Activated CD4-positive, CD25-positive, alpha-beta regulatory T cell (primary cell): ENCODE results near the gene ACSL3.
"Not testable (repeated sequence)": the region's sequence is repeated elsewhere in the genome, so short reads cannot be mapped to it uniquely, and the experiment has no call there.

ENCODE experiments used
- DNase-seq, 4 experiments: peaks; one replicate each; lab custom pipeline; 2025; lab: John Stamatoyannopoulos, UW

The ACSL3 gene

DNA sequence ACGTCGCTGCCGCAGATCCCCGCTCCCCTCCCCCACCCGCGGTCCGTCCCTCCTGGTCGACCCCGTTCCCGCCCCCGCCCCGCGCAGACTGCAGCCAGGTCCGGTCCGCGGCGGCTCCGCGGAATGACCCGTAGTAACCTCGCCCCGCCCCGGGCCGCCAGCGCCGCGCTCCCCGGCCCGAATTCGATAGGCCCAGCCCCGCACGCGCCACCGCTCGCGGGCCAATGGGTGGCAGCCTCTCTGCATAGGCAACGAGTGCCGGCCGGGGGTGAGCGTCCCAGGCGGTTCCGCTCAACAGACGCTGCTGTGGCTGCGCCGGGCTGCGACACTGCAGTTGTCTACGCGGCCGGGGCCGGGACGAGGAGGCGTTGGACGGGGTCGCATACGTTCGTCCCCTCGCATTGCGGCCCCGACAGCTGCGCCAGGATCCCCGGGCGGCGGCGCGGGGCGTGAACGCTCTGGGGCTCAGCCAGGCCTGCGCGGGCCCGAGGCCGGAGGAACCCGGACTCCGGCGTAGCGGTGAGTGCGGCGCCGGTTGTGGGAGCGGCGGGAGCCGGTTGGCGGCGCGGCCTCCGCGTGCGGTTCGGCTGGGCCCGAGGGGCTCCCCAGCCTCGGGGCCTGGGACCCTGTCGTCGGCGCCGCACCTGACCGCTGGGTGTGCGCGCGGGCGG is at the start of gene ACSL3:
Gene ACSL3 (plus strand): TSS at position 297 of the 671 bp plus-strand sequence. CDS start 47,737 bp downstream, outside the sequence.
- peak; percentile 85 to 90 (median 86) for DNase-seq

DNA sequence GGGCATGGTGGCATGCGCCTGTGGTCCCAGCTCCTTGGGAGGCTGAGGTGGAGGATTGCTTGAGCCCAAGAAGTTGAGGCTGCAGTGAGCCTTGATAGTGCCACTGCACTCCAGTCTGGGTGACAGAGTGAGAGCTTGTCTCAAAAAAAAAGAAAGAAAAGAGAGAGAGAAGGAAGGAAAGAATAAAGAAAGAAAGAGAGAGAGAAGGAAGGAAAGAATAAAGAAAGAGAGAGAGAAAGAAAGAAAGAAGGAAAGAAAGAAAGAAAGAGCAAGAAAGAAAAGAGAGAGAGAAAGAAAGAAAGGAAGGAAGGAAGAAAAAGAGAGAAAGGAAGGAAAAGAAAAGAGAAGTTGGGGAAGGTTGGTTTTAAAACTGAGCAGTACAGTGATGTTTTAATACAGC is 49.0 kb upstream of the ACSL3 start:
- no peak for DNase-seq

DNA sequence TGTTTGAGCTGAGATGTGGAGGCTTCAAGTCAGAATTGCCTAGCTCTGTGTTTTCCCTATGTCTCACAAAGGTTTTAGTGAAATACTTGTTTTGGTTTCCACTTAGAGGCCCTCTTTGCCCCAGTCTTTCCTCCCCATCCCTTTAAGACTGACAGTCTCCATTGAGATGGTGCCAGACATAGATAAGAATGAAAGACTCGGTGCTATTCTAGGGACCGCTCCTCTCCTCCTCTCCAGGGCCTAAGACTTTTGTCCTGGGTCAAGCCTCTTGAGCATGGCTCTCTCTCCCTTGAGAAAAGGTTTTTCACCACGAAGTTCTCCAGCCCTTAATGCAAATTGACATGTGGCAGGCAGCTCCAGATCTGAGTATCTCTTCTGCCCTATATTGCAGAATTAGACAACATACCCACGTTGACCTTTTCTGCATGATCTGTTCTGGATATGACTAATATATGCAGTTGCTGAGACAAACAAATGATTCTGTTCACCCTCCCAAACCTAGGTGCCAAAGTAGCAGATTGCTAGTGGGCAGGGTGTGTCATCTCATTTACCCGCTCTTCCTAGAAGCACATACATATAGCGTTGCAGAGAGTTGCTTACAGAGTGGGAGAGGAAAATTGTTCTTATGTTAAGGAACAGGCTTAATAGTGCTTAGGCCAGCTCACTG is 47.5 kb upstream of the ACSL3 start:
- no peak for DNase-seq

DNA sequence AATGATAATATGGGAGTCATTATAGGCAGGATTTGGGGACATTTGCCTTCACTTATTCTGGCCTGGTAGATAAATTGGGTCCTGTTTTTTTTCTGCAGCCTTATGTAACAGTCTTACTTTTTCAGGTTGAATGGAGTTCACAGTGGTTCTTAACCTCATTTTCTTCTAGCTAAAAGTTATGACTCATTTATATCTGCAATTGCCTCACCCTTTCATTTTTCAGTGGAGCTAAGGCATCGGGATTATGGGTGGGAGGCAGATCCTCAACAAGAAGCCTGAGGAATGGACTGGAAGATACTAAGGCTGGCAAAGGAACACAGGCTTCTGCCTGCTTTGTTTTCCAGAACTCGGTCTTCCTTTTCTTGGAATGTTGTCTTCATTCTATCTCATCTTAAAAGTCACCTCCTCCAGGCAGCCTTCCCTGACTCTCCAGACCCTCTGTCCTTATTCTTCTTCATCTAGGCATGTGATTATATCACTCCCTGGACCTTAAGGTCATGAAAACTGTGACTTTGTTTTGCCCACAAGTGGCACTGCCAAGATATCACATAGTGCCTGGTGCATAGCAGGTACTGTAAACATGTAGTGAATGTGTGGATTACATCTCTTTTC is 41.0 kb upstream of the ACSL3 start:
- DNase-seq: no peak

DNA sequence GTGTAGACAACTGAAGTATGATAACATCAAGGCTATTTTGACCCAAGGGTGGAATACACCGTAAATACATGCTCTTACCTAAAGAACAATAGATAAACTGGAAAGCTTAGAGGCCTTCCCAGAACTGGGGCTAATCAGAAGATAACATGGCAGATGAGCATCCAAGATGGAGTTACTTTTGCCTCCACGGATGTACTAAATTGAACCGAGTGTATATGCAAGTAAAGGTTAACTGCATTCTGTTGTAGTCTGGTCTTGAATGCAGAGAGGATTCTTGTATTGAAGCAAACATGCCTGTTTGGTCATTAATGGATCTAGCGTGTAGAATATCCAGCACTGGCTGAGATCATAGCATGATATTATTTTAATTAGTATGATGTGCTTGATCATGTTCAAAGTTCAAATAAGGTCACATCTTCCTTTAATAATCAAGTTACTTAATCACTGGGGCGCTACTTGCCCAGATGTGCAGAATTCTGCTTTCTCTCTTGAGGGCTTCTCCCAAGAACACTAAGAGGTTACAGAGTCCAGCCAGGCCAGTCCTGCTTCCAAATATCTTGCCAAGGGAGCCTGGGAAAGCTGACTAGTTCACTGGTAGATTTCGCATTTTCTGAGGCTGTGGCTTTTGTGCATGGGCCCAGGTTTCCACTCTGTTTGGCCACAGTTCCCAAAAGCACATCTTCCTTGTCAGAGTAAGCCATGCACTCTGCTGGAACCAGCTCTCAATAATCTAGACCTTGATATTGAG is 37.5 kb upstream of the ACSL3 start:
- DNase-seq: no peak

DNA sequence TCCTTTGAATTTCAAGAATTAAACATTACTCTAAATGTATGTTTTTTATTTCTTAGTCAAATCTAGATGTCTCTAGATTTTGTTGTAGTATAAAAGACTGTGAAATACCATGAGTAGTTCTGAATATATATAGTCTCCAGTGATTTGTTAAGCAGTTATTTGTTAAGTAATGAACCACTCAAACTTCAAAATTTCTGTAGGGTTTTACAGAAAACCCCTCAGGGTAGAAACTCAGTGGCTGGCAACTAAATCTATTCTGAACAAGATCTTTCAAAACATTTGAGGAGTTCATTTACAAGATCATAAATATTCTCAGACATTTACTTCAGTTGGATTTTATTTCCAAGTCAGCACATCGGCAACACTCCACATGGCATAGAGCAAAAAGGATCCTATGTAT is 35.8 kb upstream of the ACSL3 start:
- no peak for DNase-seq

DNA sequence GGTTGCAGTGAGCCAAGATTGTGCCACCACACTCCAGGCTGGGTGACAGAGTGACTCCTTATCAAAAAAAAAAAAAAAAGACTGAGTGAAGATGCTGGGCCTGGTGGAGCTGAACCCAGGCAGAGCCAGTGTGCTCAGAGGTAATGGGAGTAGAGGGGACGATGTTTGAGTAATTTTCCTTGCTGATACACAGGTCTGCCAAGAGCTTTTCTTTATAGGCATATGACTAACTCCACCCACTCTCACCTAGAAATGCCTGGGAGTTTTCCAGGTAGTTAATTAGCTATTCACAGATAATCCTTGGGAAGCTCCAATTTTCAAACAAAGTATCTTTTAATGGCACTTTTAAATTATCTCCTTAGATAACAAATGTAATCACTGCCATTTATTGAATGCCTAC is 33.4 kb upstream of the ACSL3 start:
- DNase-seq: no peak

DNA sequence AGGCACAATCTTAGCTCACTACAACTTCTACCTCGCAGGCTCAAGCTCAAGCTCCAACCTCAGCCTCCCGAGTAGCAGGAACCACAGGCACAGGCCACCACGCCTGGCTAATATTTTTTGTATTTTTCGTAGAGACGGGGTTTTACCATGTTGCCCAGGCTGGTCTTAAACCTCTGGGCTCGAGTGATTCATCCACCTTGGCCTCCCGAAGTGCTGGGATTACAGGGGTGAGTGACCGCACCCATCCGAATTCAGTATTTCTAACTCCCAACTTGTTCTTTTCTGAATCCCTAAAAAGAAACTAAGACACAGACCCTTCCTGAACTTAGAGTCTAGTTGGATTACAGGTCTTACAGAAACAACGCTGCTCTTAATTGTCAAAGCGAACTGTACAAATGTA is 32.3 kb upstream of the ACSL3 start:
- DNase-seq: no peak

DNA sequence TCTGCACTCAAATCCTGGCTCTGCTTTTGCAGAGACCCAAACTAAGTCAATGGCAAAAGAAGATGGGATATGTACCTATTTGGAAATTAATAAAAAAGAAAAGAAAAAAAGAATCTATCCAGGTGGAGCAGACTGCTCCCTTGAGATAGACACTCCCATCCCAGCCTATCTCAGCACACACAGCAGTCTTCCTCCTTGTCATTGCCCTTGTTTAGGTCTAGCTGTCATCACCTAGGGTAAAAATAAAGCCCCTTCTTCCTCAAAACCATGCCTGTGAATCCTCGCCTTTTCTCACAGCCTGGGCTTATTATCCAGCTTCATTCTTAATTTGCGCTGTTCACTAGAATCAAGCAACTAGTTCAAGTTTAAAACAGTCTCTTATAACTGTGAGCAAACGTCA is 30.7 kb upstream of the ACSL3 start:
- no peak for DNase-seq

DNA sequence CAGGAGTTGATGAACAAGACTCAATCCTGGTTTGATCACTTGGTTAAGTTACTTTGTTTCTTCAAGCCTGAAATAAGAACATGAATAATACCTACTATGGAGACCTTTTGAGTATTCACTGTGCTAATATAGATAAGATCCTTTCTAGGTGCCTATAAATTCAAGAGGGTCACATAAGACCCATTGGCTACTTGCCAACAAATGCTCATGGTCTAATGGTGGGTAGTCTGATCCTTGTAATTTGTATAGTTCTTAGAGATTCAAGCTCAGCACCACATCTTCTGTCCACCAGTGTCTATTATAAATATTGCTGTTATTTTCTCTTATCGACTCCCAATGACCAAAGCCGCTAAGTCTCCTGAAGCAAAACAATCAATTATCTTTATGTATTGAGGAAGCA is 27.4 kb upstream of the ACSL3 start:
- no peak for DNase-seq

DNA sequence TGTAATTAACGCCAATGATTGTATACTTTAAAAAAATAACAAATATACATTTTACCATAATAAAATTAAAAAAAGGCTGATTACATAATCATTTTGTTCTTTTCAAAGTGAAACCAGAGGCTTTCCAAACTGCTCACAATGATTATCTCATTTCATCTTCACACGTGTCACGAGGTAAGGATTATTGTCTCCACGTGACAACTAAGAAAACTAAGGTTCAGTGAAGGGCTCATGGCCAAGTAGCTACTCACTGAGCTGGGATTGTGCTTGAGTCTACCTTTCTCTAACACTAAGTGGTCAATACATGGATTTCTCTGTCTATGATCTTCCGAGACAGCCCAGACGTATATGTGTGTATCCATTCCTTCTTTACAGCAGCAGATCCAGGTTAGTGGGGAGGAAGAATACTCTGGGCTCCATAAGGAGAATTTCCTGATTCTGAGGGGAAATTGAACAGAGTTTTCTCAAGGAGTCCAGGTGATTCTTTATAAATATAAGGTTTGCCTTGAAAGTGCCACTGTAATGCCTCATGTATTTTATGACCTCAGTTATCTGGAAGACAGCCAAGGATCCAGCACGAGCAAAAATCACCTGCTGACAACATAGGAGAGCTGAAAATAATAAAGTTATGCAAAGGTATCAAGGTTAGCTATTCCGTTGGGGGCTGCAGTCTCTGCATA is 25.6 kb upstream of the ACSL3 start:
- no peak for DNase-seq

DNA sequence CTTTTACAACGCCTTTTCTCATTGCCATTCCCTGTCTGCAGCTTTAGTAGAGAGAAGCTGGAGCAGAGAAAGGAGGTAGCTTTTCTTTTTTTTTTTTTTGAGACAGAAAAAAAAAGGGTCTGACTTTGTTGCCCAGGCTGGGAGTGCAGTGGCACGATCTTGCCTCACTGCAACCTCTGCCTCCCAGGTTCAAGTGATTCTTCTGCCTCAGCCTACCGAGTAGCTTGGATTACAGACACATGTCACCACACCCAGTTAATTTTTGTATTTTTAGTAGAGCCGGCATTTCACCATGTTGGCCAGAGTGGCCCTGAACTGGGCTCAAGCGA is 25.0 kb upstream of the ACSL3 start:
- DNase-seq: no peak

DNA sequence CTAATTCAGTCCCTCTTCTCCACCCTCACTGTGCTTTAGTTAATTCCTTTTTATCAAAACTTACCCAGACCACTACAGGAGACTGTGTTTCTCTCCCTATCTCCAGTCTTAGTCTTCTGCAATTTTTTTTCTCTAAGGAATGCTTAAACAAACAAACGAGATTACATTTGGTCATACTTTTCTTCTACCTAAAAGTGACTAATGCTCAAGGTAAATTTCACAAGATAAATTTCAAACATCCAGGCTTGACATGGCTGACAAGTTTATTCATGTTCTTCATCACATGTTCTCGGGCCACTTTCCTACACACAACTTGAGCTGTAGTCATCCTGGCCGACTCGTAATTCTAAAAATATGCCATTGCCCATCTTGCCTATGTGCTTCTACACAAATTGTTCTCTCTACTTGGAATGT is 23.2 kb upstream of the ACSL3 start:
- no peak for DNase-seq

DNA sequence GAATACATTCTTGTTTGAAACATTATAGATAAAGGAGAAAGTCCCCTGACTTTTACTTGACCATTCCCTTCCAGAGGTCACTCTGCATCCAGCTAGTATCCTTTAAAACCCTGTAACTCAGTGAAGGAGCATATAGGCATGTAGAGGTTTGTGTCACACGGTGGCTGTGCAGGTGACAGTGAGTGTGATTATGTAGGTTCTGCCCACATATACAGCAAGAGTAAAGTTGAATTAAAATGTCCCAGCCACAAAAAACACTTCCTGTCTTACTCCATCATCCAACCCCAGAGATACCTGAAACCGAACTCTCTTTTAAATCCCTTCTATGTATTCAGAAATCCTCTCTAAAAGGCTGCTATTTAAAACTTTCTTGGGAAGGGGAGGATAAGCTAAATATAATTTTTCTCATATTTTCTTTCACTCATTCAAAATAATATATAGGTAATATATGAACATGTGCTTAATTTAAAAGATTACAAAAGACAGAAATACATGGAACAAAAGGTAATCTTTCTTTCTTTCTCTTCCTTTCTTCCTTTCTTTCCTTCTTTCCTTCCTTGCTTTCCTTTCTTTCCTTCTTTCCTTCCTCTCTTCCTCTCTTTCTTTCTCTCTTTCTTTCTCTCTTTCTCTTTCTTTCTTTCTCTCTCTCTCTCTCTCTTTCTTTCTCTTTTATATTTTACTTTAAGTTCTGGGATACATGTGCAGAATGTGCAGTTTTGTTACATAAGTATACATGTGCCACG is 20.6 kb upstream of the ACSL3 start:
- DNase-seq: no peak

DNA sequence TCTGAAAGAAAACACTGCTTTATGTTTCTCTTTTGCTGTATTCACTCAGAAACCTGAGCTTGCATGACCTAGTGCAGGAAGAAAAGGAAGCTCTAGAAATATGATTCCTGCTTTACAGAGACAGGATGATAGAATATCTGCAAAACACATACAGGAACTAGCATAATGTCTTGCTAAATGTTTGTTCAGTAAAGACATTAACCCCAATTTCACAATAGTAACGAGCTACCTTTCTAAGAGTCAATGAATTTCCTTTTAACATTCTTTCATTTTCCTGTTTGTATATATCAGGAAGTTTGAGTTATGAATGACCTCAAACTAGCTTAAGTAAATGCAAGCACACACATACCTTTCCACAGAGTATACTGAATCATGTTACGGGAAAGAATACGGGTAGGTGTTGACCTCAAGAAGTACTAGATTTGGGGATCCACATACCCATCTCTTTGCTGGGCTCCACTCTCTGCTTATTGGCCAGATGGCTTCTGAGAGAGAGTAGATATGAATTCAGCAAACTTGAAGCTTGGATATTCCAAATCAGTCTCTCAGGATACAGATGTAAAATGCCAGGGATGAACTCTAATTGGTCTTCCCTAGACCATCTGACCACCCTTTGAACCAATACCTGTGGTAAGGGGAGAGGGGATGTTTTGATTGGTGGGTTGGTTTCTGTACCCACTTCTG is 18.2 kb upstream of the ACSL3 start:
- DNase-seq: no peak

DNA sequence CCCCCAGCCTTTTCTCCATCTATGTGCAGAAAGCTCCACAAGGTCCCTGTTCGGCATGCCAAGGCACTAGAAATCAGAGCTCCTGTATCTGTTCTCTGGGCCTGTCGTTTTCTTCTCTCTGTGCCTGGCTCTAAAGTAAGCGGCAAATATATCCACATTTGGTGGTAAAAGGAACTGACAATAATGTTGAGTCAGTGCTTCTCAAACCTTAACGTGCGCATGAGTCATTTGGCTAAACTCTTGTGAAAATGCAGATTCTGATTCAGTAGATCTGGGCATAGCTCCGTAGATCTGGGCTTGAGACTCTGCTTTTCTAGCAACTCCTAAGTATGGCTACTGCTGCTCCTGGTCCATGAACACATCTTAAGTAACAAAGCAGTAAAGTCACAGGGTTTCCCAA is 16.5 kb upstream of the ACSL3 start:
- DNase-seq: no peak

DNA sequence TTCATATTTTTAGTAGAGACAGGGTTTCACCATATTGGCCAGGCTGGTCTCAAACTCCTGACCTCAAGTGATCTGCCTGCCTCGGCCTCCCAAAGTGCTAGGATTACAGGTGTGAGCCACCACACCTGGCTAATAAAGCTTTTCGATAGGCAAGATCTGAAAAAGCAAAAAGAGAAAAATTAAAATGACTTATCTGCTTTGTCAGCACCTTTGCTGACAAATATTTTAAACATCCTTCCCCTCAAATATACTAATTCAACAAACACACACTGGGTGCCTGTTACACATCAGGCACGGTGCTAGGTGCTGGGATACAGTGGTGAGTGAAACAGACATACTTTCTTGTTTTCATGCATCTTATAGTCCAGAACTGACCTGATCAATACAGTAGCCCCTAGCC is 15.5 kb upstream of the ACSL3 start:
- not testable (repeated sequence) for DNase-seq

DNA sequence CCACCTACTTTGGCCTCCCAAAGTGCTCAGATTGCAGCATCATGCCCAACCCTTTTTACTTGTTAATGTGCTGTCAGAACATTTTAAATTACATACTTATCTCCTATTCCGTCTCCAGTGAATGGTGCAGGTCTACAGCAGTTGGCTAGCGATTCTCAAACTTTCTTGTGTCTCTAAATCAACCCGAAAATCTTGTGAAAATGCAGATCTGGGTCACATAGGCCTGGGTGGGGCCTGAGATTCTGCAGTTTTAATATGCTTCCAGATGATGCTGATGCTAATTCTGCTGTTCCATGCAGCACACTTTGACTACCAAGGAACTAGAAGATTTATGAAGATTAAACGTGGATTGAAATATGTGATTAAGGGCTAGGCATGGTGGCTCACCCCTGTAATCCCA is 14.8 kb upstream of the ACSL3 start:
- DNase-seq: no peak

DNA sequence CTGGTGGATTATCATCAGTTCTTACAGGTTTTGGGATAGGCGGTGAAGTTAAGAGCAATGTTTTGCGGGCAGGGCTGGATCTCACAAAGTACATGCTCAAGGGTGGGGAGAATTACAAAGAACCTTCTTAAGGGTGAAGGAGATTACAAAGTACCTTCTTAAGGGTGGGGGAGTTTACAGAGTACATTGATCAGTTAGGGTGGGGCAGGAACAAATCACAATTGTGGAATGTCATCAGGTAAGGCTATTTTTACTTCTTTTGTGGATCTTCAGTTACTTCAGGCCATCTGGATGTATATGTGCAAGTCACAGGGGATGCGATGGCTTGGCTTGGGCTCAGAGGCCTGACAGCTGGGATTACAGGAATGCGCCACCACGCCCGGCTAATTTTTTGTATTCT is 12.8 kb upstream of the ACSL3 start:
- not testable (repeated sequence) for DNase-seq

DNA sequence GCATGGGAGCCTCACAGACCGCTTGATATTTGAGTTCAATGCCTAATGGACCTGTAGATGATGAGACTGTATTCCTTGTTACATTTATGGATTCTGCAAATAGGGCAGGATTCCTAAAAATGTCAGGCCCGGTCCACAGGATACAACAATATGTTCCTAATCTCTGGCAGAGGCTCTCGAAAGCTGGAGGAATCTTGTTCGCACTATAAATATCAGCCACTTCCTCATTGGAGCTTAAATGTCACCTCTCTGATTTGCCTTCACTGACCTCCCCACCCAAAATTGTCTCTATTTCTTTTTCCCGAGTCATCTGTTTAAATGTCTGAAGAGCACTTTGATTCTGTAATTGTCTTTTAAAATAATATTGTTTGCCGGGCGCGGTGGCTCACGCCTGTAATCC is 12.0 kb upstream of the ACSL3 start:
- no peak for DNase-seq
